ENCODE measurements around the gene PIH1D2. TPM values are rescaled to one million over a fixed set of nuclear protein-coding genes. Genes with fewer than 3 reads are reported as not detected.

PIH1D2 gene
- total and polyA plus RNA-seq, 2 experiments from 2014 or later: 0.60 to 3.1 TPM

- no peak overlapping the region for H3K4me2 ChIP-seq
- H2AFZ ChIP-seq: no peak overlapping the region
- H3K4me1 ChIP-seq (ENCODE audit: insufficient read depth): peaks cover 12% of the 10 kb centered on the region
- H3K9me3 ChIP-seq (ENCODE audit: low read depth): no peaks in the 10 kb centered on the region
- H3K27me3 ChIP-seq: no peaks in the 10 kb centered on the region
- H4K20me1 ChIP-seq (ENCODE audit: insufficient read depth, poor library complexity, severe bottlenecking): no peaks in the 10 kb centered on the region
- H3K4me3 ChIP-seq: no peak overlapping the region
- 88% methylated on average over 4 of the region's 4 CpGs for WGBS (ENCODE audit: low lambda C conversion rate, missing lambda C conversion rate)
- peaks cover 25% of the 10 kb centered on the region for H3K79me2 ChIP-seq
- DNase-seq (ENCODE audit: low spot score): no peak
- no peaks in the 10 kb centered on the region for H3K36me3 ChIP-seq (replicated peaks; ENCODE audit: insufficient read depth, low read depth)
- H3K27ac ChIP-seq: no peak overlapping the region
- H3K9me2 ChIP-seq (replicated peaks; ENCODE audit: insufficient read depth): no peaks in the 10 kb centered on the region
- TF ChIP-seq EZH2 (IDR thresholded peaks at IDR 0.05; ENCODE audit: borderline replicate concordance) (no peak), CTCF (IDR thresholded peaks at IDR 0.05; ENCODE audit: poor library complexity) (no peak), EZH2phosphoT487 (IDR thresholded peaks at IDR 0.05; ENCODE audit: low read depth, severe bottlenecking, unreplicated experiment) (no peak)
These were observed 8.9 kb upstream of the PIH1D2 start for GRCh38 chr11:112082729-112083128.

- TF ChIP-seq EZH2 (IDR thresholded peaks at IDR 0.05; ENCODE audit: borderline replicate concordance): no peak
- TF ChIP-seq CTCF (IDR thresholded peaks at IDR 0.05; ENCODE audit: poor library complexity): no peak
- TF ChIP-seq EZH2phosphoT487 (IDR thresholded peaks at IDR 0.05; ENCODE audit: low read depth, severe bottlenecking, unreplicated experiment): no peak
- DNase-seq (ENCODE audit: low spot score): no peak
- H3K27ac ChIP-seq: no peak overlapping the region
- H3K9me2 ChIP-seq (replicated peaks; ENCODE audit: insufficient read depth): no peaks in the 10 kb centered on the region
- no peaks in the 10 kb centered on the region for H3K79me2 ChIP-seq
- no peaks in the 10 kb centered on the region for H4K20me1 ChIP-seq (ENCODE audit: insufficient read depth, poor library complexity, severe bottlenecking)
- H3K4me1 ChIP-seq (ENCODE audit: insufficient read depth): no peaks in the 10 kb centered on the region
- no peak overlapping the region for H3K4me2 ChIP-seq
- H2AFZ ChIP-seq: no peak overlapping the region
- H3K9me3 ChIP-seq (ENCODE audit: low read depth): no peaks in the 10 kb centered on the region
- H3K36me3 ChIP-seq (replicated peaks; ENCODE audit: insufficient read depth, low read depth): no peaks in the 10 kb centered on the region
- WGBS (ENCODE audit: low lambda C conversion rate, missing lambda C conversion rate): 86% methylated on average over 1 of the region's 1 CpG
- no peaks in the 10 kb centered on the region for H3K27me3 ChIP-seq
- no peak overlapping the region for H3K4me3 ChIP-seq
These were observed 10.9 kb downstream of the PIH1D2 start for GRCh38 chr11:112062923-112063322.

- H3K27me3 ChIP-seq: no peaks in the 10 kb centered on the region
- H3K9me2 ChIP-seq (replicated peaks; ENCODE audit: insufficient read depth): no peaks in the 10 kb centered on the region
- 95% methylated on average over 1 of the region's 1 CpG for WGBS (ENCODE audit: low lambda C conversion rate, missing lambda C conversion rate)
- no peaks in the 10 kb centered on the region for H3K9me3 ChIP-seq (ENCODE audit: low read depth)
- no peak overlapping the region for H3K4me2 ChIP-seq
- no peak overlapping the region for H3K4me3 ChIP-seq
- no peak overlapping the region for H3K27ac ChIP-seq
- no peaks in the 10 kb centered on the region for H3K36me3 ChIP-seq (replicated peaks; ENCODE audit: insufficient read depth, low read depth)
- no peaks in the 10 kb centered on the region for H4K20me1 ChIP-seq (ENCODE audit: insufficient read depth, poor library complexity, severe bottlenecking)
- H3K79me2 ChIP-seq: no peaks in the 10 kb centered on the region
- H2AFZ ChIP-seq: no peak overlapping the region
- H3K4me1 ChIP-seq (ENCODE audit: insufficient read depth): no peaks in the 10 kb centered on the region
- DNase-seq (ENCODE audit: low spot score): no peak
- TF ChIP-seq EZH2 (IDR thresholded peaks at IDR 0.05; ENCODE audit: borderline replicate concordance) (no peak), CTCF (IDR thresholded peaks at IDR 0.05; ENCODE audit: poor library complexity) (no peak), EZH2phosphoT487 (IDR thresholded peaks at IDR 0.05; ENCODE audit: low read depth, severe bottlenecking, unreplicated experiment) (no peak)
These were observed 15.7 kb downstream of the PIH1D2 start for GRCh38 chr11:112058103-112058502.

GRCh38 chr11:112057170-112057569, 16.6 kb downstream of the PIH1D2 start:
- no peak overlapping the region for H2AFZ ChIP-seq
- DNase-seq (ENCODE audit: low spot score): no peak
- no peaks in the 10 kb centered on the region for H3K9me3 ChIP-seq (ENCODE audit: low read depth)
- no peak overlapping the region for H3K4me2 ChIP-seq
- no peaks in the 10 kb centered on the region for H3K79me2 ChIP-seq
- no peaks in the 10 kb centered on the region for H3K4me1 ChIP-seq (ENCODE audit: insufficient read depth)
- H3K27ac ChIP-seq: no peak overlapping the region
- 86% methylated on average over 4 of the region's 4 CpGs for WGBS (ENCODE audit: low lambda C conversion rate, missing lambda C conversion rate)
- TF ChIP-seq CTCF (IDR thresholded peaks at IDR 0.05; ENCODE audit: poor library complexity): no peak
- no peak for TF ChIP-seq EZH2phosphoT487 (IDR thresholded peaks at IDR 0.05; ENCODE audit: low read depth, severe bottlenecking, unreplicated experiment)
- no peak for TF ChIP-seq EZH2 (IDR thresholded peaks at IDR 0.05; ENCODE audit: borderline replicate concordance)
- H3K27me3 ChIP-seq: no peaks in the 10 kb centered on the region
- H3K4me3 ChIP-seq: no peak overlapping the region
- no peaks in the 10 kb centered on the region for H3K9me2 ChIP-seq (replicated peaks; ENCODE audit: insufficient read depth)
- H4K20me1 ChIP-seq (ENCODE audit: insufficient read depth, poor library complexity, severe bottlenecking): no peaks in the 10 kb centered on the region
- H3K36me3 ChIP-seq (replicated peaks; ENCODE audit: insufficient read depth, low read depth): no peaks in the 10 kb centered on the region
